SK-N-MC (cell line): ENCODE results near the gene ACACA.

Source experiments
- EZH2 ChIP-seq: fragments of 200-600 bp; sonication (generic); IDR thresholded peaks from one replicate; pipeline ENCODE4 v1.6.1; 2017; ENCODE audit warnings: antibody characterized with exemption
- POLR2AphosphoS5 ChIP-seq: IDR thresholded peaks from 2 replicates; pipeline ENCODE4 v1.6.1; 2012; ENCODE audit warnings: mild to moderate bottlenecking, low read depth, low read length, borderline replicate concordance

- TF ChIP-seq POLR2AphosphoS5: peak; percentile 87
- no peak for TF ChIP-seq EZH2
These were observed at the start of gene ACACA, which contains the start of gene TADA2A for GRCh38 chr17:37406635-37407461.
